Activated CD8-positive, alpha-beta T cell treated with anti-CD3 and anti-CD28 coated beads for 36 hours (primary cell): ENCODE measurements around the gene IRAG1. TPM values are rescaled to one million over a fixed set of nuclear protein-coding genes. Genes with fewer than 3 reads are reported as not detected.

Experiments
- ATAC-seq: fragments of 200-7000 bp; cut with Tn5 transposase; one replicate; pipeline ENCODE4 v1.10.0; 2021; ENCODE audit warnings: mild to moderate bottlenecking, moderate library complexity
- CTCF ChIA-PET: fragments of 350-600 bp; sonication (Branson Sonifier 250); formaldehyde crosslinking; loops from one replicate; lab custom pipeline; 2021; ENCODE audit warnings: antibody characterized with exemption; lab: Charles Lee
- POLR2A ChIA-PET: fragments of 350-600 bp; sonication (Branson Sonifier 250); formaldehyde crosslinking; loops from one replicate; lab custom pipeline; 2021; ENCODE audit warnings: antibody characterized with exemption; lab: Charles Lee
- DNase-seq: peaks from one replicate; pipeline ENCODE4 v3.0.0-alpha.2; 2020
- H3K27ac Mint-ChIP-seq: one replicate; pipeline ENCODE4 v1.8.0; 2021; ENCODE audit warnings: mild to moderate bottlenecking, mixed read lengths
- H3K27me3 Mint-ChIP-seq: one replicate; pipeline ENCODE4 v1.8.0; 2021; ENCODE audit warnings: mixed read lengths
- H3K36me3 Mint-ChIP-seq: one replicate; pipeline ENCODE4 v1.8.0; 2021; ENCODE audit warnings: low read depth, mixed read lengths
- H3K4me1 Mint-ChIP-seq: one replicate; pipeline ENCODE4 v1.8.0; 2021; ENCODE audit warnings: low read depth, mixed read lengths
- H3K4me3 Mint-ChIP-seq: one replicate; pipeline ENCODE4 v1.8.0; 2021; ENCODE audit warnings: mild to moderate bottlenecking, moderate library complexity, mixed read lengths
- H3K9me3 Mint-ChIP-seq: one replicate; pipeline ENCODE4 v1.8.0; 2021; ENCODE audit warnings: mixed read lengths
- intact Hi-C: fragments of 100-400 bp; cut with micrococcal nuclease; formaldehyde crosslinking; loops from one replicate; pipeline ENCODE4 v1.10.0; 2022
- total RNA-seq, 2 experiments: library from RNA; stranded (reverse); gene quantifications; one replicate each; pipeline ENCODE4 v1.2.3, GENCODE V29; 2021
- TF ChIP-seq, protein P1 (sequence below): fragments of 200-600 bp; IDR thresholded peaks from one replicate; pipeline ENCODE4 v1.8.0; 2022; ENCODE audit warnings: antibody characterized with exemption, mild to moderate bottlenecking

Gene IRAG1
- total RNA-seq, 2 experiments from 2014 or later = not detected

DNA sequence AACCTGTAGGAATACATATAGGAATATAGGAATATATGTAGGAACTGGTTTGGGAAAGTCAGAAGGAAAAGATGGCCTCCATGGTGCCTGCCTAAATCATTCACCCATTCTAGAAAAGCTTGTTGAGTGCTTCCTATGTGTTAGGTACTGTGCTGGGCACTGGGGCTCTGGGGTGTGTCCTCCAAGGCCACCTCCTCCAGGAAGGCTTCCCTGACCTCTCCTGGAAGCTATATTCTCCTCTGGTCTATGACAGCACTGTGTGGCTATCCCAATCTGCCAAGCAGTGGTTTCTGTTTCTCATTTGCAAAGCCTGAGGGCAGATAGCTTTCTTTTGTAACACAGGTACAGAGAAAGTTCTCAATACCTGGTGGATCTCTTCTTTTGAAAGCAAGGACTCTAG is 30.2 kb downstream of the IRAG1 start:
- TF ChIP-seq, protein P1, sequence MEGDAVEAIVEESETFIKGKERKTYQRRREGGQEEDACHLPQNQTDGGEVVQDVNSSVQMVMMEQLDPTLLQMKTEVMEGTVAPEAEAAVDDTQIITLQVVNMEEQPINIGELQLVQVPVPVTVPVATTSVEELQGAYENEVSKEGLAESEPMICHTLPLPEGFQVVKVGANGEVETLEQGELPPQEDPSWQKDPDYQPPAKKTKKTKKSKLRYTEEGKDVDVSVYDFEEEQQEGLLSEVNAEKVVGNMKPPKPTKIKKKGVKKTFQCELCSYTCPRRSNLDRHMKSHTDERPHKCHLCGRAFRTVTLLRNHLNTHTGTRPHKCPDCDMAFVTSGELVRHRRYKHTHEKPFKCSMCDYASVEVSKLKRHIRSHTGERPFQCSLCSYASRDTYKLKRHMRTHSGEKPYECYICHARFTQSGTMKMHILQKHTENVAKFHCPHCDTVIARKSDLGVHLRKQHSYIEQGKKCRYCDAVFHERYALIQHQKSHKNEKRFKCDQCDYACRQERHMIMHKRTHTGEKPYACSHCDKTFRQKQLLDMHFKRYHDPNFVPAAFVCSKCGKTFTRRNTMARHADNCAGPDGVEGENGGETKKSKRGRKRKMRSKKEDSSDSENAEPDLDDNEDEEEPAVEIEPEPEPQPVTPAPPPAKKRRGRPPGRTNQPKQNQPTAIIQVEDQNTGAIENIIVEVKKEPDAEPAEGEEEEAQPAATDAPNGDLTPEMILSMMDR = no peak
- no peak for ATAC-seq
- no peaks in the 10 kb centered on the region for H3K9me3 Mint-ChIP-seq
- H3K4me3 Mint-ChIP-seq = no peak overlapping the region
- peaks cover 3% of the 10 kb centered on the region for H3K27me3 Mint-ChIP-seq
- H3K4me1 Mint-ChIP-seq = peaks cover 13% of the 10 kb centered on the region
- ChIA-PET POLR2A (interaction anchor here (0.6 kb wide), 1 partner anchor 804 kb away, joined by 3 read pairs; no protein-coding TSS in a partner anchor), CTCF (interaction anchor here (0.6 to 1.7 kb wide), 7 partner anchors 8 to 259 kb away, joined by 3 to 7 read pairs (median 3); partner anchors contain the start of gene RNF141)
- intact Hi-C loops = no loop called here
- H3K36me3 Mint-ChIP-seq = no peaks in the 10 kb centered on the region
- no peak for DNase-seq
- H3K27ac Mint-ChIP-seq = no peak overlapping the region

DNA sequence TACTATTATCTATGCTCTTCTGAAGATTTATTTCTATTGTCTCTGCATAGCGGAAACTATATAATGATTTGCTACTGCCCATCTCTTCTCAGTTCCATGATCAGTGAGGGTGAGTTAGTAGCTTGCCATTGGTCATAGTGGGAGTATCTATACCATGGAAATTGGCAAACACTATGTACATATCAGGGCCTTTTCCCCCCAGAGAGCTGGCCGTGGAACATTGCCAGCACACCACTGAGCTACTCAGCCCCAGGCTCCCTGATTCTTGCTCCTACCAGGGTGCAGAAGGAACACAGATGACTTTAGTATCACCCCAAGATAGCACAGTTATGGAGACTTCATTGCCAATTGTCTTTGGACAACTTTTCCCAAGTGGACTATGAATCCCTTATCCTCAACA is 33.2 kb downstream of the IRAG1 start:
- ChIA-PET CTCF (interaction anchor here (1.2 kb wide), 1 partner anchor 120 kb away, joined by 6 read pairs; the partner anchor contains the start of gene RNF141), POLR2A (interaction anchor here (0.6 to 0.7 kb wide), 3 partner anchors 70 to 1819 kb away, joined by 3 to 5 read pairs (median 3); no protein-coding TSS in a partner anchor)
- ATAC-seq (no peak), DNase-seq (no peak)
- peaks cover 27% of the 10 kb centered on the region for H3K4me1 Mint-ChIP-seq
- H3K36me3 Mint-ChIP-seq = no peaks in the 10 kb centered on the region
- H3K27me3 Mint-ChIP-seq = no peaks in the 10 kb centered on the region
- TF ChIP-seq, protein P1 = no peak
- H3K4me3 Mint-ChIP-seq = no peak overlapping the region
- intact Hi-C loops = no loop called here
- H3K27ac Mint-ChIP-seq = no peak overlapping the region
- no peaks in the 10 kb centered on the region for H3K9me3 Mint-ChIP-seq

DNA sequence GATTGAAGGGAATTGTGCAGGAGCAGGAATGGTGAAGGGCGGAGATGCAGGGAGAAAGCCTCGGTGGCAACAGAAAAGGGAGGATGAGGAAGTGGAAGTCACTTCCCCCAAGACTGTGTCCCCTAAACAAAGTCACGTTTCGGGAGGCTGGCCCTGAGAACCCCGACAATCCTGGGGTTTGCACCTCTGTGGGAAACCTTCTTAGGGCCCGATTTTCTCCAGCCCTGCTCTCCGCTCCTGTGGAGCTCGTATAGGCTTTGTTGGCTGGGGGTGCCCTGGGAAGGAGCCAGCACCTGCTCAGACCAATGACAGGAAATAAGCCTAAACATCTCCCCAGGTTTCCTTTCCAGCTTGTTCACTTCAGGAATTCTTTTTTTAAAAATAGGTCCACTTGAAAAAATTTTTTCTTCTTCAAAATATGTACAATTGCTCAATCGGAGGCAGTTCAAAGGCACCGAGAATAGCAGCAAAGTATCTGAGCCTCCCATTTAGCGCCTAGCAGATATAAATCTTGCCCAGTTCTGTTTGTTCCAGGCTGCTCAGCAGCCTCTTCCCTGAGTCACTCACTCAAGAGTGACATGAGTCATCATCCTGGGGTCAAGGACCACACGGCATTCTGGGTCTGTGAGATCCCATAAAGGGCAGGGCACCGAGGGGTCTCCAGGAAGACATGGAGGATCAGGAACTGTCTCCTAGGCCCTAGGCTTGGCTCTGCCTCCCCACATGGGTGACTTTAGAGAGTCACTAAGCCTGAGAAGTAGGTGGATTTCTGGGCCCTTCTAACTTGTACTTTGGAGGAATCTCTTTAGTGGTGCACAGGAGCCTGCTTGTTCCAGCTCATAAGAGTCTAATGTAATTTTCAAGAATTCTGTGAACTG is 34.0 kb downstream of the IRAG1 start:
- no peak for ATAC-seq

DNA sequence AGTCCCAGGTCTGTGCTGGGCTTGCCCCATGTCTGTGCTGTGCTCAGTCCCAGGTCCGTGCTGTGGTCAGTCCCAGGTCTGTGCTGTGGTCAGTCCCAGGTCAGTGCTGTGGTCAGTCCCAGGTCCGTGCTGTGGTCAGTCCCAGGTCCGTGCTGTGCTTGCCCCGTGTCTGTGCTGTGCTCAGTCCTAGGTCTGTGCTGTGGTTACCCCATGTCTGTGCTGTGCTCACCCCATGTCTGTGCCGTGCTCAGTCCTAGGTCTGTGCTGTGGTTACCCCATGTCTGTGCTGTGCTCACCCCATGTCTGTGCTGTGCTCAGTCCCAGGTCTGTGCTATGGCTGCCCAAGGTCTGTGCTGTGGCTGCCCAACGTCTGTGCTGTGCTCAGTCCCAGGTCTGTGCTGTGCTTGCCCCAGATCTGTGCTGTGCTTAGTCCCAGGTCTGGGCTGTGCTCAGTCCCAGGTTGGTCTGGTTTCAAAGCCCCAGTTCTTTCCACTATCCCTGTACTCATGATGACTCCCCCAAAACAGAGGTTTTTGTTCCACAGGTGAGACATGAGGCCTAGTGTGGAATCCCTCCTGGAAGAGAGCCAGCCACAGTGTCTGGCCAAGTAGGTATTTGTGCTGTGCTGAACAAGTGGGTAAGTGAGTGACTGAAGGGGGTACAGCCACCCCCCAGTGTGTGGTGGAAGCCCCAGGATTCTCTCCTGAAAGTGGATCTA is 34.8 kb downstream of the IRAG1 start:
- POLR2A ChIA-PET = no interaction called here
- CTCF ChIA-PET = interaction anchor here (1.5 kb wide), 1 partner anchor 12 kb away, joined by 3 read pairs; no protein-coding TSS in a partner anchor
- H3K4me1 Mint-ChIP-seq = peaks cover 27% of the 10 kb centered on the region
- TF ChIP-seq, protein P1 = no peak
- DNase-seq = no peak
- no peaks in the 10 kb centered on the region for H3K27me3 Mint-ChIP-seq
- no peaks in the 10 kb centered on the region for H3K9me3 Mint-ChIP-seq
- no peak overlapping the region for H3K27ac Mint-ChIP-seq
- no peaks in the 10 kb centered on the region for H3K36me3 Mint-ChIP-seq
- intact Hi-C loops = loop anchor here (10.0 kb wide), 1 partner anchor 76 kb away; no protein-coding TSS in a partner anchor
- H3K4me3 Mint-ChIP-seq = no peak overlapping the region
- no peak for ATAC-seq

More for the DNA sequence above, 34.0 kb downstream of the IRAG1 start:
- Mint-ChIP-seq H3K27me3 (no peaks in the 10 kb centered on the region), H3K27ac (no peak overlapping the region), H3K4me3 (no peak overlapping the region), H3K4me1 (peaks cover 27% of the 10 kb centered on the region), H3K9me3 (no peaks in the 10 kb centered on the region), H3K36me3 (no peaks in the 10 kb centered on the region)
- peak; percentile 26 for DNase-seq
- ChIA-PET POLR2A (interaction anchor here (0.7 kb wide), 1 partner anchor 1820 kb away, joined by 3 read pairs; no protein-coding TSS in a partner anchor), CTCF (interaction anchor here (1.2 kb wide), 1 partner anchor 119 kb away, joined by 6 read pairs; the partner anchor contains the start of gene RNF141)
- TF ChIP-seq, protein P1 = no peak
- intact Hi-C loops = loop anchor here (10.0 kb wide), 1 partner anchor 75 kb away; no protein-coding TSS in a partner anchor
